ENCODE measurements around the gene FKBP1A.

DNA sequence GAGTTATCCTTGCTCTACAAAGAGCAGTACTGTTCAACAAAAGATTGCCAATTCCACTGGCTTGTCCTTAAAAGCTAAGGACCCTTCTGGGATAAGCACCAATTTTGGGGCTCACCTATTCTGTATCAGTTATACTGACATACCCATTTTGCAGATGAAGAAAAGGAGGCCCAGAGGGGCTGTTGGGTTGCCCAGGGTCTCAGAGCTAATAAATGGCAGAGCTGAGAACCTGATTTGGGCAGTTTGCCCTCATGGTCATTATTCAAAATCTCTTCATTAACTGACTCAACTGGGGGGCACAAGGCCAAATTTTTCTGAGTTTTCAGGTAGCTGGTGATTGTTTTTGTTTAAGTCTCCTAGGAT lies 42.5 kb upstream of the FKBP1A start:
- TF ChIP-seq, protein P1, sequence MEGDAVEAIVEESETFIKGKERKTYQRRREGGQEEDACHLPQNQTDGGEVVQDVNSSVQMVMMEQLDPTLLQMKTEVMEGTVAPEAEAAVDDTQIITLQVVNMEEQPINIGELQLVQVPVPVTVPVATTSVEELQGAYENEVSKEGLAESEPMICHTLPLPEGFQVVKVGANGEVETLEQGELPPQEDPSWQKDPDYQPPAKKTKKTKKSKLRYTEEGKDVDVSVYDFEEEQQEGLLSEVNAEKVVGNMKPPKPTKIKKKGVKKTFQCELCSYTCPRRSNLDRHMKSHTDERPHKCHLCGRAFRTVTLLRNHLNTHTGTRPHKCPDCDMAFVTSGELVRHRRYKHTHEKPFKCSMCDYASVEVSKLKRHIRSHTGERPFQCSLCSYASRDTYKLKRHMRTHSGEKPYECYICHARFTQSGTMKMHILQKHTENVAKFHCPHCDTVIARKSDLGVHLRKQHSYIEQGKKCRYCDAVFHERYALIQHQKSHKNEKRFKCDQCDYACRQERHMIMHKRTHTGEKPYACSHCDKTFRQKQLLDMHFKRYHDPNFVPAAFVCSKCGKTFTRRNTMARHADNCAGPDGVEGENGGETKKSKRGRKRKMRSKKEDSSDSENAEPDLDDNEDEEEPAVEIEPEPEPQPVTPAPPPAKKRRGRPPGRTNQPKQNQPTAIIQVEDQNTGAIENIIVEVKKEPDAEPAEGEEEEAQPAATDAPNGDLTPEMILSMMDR (conservative IDR thresholded peaks at IDR 0.05 in 1 of 2, IDR thresholded peaks at IDR 0.05 in 1 of 2; ENCODE audit: extremely low read depth in 1 of 2, insufficient read depth in 1 of 2, low read depth in 1 of 2, low read length in 2 of 2): no peak
- no peak for TF ChIP-seq EZH2 (IDR thresholded peaks at IDR 0.05; ENCODE audit: borderline replicate concordance, low read length)
